SK-N-SH (cell line): ENCODE results near the gene SOX18. TPM values are rescaled to one million over a fixed set of nuclear protein-coding genes. Genes with fewer than 3 reads are reported as not detected.

Experiments
- CTCF ChIA-PET: fragments of 300-600, 350-600 bp; formaldehyde crosslinking; extraction: SDS; loops from one replicate; lab custom pipeline; 2021; lab: Yijun Ruan, JAX
- POLR2A ChIA-PET: fragments of 350-600 bp; sonication (Branson Sonifier 250); formaldehyde crosslinking; extraction: SDS; loops from one replicate; lab custom pipeline; 2020; ENCODE audit warnings: antibody characterized with exemption, inconsistent platforms; lab: Yijun Ruan, JAX
- DNase-seq: peaks from one replicate; pipeline ENCODE4 v3.0.0; 2012
- H2AFZ ChIP-seq: fragments of 200-600 bp; sonication (generic); 2 replicates; pipeline ENCODE4 v1.8.1; 2016; ENCODE audit warnings: antibody characterized with exemption, mild to moderate bottlenecking, low read depth
- H3F3A ChIP-seq: fragments of 200-600 bp; sonication (generic); replicated peaks from 2 replicates; pipeline ENCODE3; 2016; ENCODE audit warnings: antibody characterized with exemption, mild to moderate bottlenecking; ENCODE audit not compliant: insufficient read depth
- H3K27ac ChIP-seq, 2 experiments: fragments of 200-500 bp in 1 of 2; fragments of 200-600 bp in 1 of 2; sonication (Bioruptor generic) in 1 of 2; sonication (generic), shearing (Covaris generic) in 1 of 2; 2 replicates each; pipeline versions ENCODE4 v1.5.1 to v1.6.1; 2014 to 2016; ENCODE audit warnings: low read depth in 2 of 2, inconsistent platforms in 1 of 2, low read length in 1 of 2, mild to moderate bottlenecking in 1 of 2, mixed read lengths in 1 of 2
- H3K27me3 ChIP-seq: fragments of 200-600 bp; sonication (generic), shearing (Covaris generic); 2 replicates; pipeline ENCODE4 v1.6.1; 2016; ENCODE audit warnings: mixed run types; ENCODE audit not compliant: insufficient read depth
- H3K36me3 ChIP-seq, 2 experiments: fragments of 200-500 bp in 1 of 2; fragments of 200-600 bp in 1 of 2; sonication (Bioruptor generic) in 1 of 2; sonication (generic) in 1 of 2; replicated peaks in 1 of 2; 2 replicates each; pipeline versions ENCODE3 to v1.5.1; 2014 to 2016; ENCODE audit warnings: low read length in 1 of 2, mild to moderate bottlenecking in 1 of 2; ENCODE audit not compliant: insufficient read depth in 2 of 2, control insufficient read depth in 1 of 2
- H3K4me1 ChIP-seq, 2 experiments: fragments of 200-500 bp in 1 of 2; fragments of 200-600 bp in 1 of 2; sonication (Bioruptor generic) in 1 of 2; sonication (generic), shearing (Covaris generic) in 1 of 2; 2 replicates each; pipeline versions ENCODE4 v1.5.1 to v1.6.1; 2014 to 2016; ENCODE audit warnings: low read depth in 1 of 2, low read length in 1 of 2, mixed run types in 1 of 2; ENCODE audit not compliant: insufficient read depth in 2 of 2, control insufficient read depth in 1 of 2
- H3K4me2 ChIP-seq: fragments of 200-600 bp; sonication (generic), shearing (Covaris generic); 2 replicates; pipeline ENCODE4 v1.6.1; 2017; ENCODE audit warnings: mixed run types
- H3K4me3 ChIP-seq, 2 experiments: fragments of 200-500 bp in 1 of 2; fragments of 200-600 bp in 1 of 2; sonication (Bioruptor generic) in 1 of 2; sonication (generic), shearing (Covaris generic) in 1 of 2; 2 replicates each; pipeline versions ENCODE4 v1.5.1 to v1.8.1; 2014 to 2016; ENCODE audit warnings: low read depth in 2 of 2, inconsistent platforms in 1 of 2, low read length in 1 of 2, mild to moderate bottlenecking in 1 of 2, mixed read lengths in 1 of 2, moderate library complexity in 1 of 2
- H3K79me2 ChIP-seq: fragments of 200-600 bp; sonication (generic); 2 replicates; pipeline ENCODE4 v1.8.1; 2017; ENCODE audit warnings: mild to moderate bottlenecking; ENCODE audit not compliant: insufficient read depth
- H3K9ac ChIP-seq: fragments of 200-600 bp; sonication (generic); 2 replicates; pipeline ENCODE4 v1.6.1; 2017; ENCODE audit warnings: mixed run types
- H3K9me2 ChIP-seq: fragments of 200-600 bp; sonication (generic); 2 replicates; pipeline ENCODE4 v1.6.1; 2017; ENCODE audit warnings: mixed run types
- H3K9me3 ChIP-seq: fragments of 200-600 bp; sonication (generic); 2 replicates; pipeline ENCODE4 v1.6.1; 2017; ENCODE audit warnings: mixed run types, mild to moderate bottlenecking, moderate library complexity
- H4K20me1 ChIP-seq: fragments of 200-600 bp; sonication (generic); 2 replicates; pipeline ENCODE4 v1.6.1; 2017; ENCODE audit warnings: mild to moderate bottlenecking, mixed run types; ENCODE audit not compliant: insufficient read depth
- CHD2 ChIP-seq: fragments of 150-350 bp; IDR thresholded peaks from 2 replicates; pipeline ENCODE4 v1.6.1; 2018; ENCODE audit warnings: low read length; ENCODE audit not compliant: partially characterized antibody
- EP300 ChIP-seq, 2 experiments: IDR thresholded peaks; 2 replicates each; pipeline versions ENCODE4 v1.4.0 to v1.6.1; 2012; ENCODE audit warnings: borderline replicate concordance in 1 of 2, low read depth in 1 of 2, low read length in 1 of 2
- EZH2phosphoT487 ChIP-seq: fragments of 200-600 bp; sonication (generic); IDR thresholded peaks from 2 replicates; pipeline ENCODE4 v1.6.1; 2017; ENCODE audit warnings: low read depth, mixed run types, mild to moderate bottlenecking, antibody characterized with exemption, moderate library complexity, borderline replicate concordance
- FOSL2 ChIP-seq: IDR thresholded peaks from 2 replicates; pipeline ENCODE4 v1.4.0; 2012; ENCODE audit warnings: low read depth, mild to moderate bottlenecking, moderate library complexity, borderline replicate concordance
- FOXJ3 ChIP-seq: sonication (generic); formaldehyde crosslinking; IDR thresholded peaks from 2 replicates; pipeline ENCODE4 v1.5.1; 2020; ENCODE audit warnings: mild to moderate bottlenecking, missing genetic modification reagents
- GATA2 ChIP-seq: sonication (generic); formaldehyde crosslinking; IDR thresholded peaks from 2 replicates; pipeline ENCODE4 v1.5.0; 2020; ENCODE audit warnings: mild to moderate bottlenecking, missing genetic modification reagents
- JUND ChIP-seq: IDR thresholded peaks from 2 replicates; pipeline ENCODE4 v1.4.0; 2012
- MEF2A ChIP-seq: IDR thresholded peaks from 2 replicates; pipeline ENCODE4 v1.4.0; 2012; ENCODE audit warnings: low read depth, borderline replicate concordance
- NRF1 ChIP-seq: IDR thresholded peaks from 2 replicates; pipeline ENCODE4 v1.6.1; 2012; ENCODE audit warnings: low read depth, mild to moderate bottlenecking, low read length
- RAD21 ChIP-seq: IDR thresholded peaks from 2 replicates; pipeline ENCODE4 v1.6.1; 2012; ENCODE audit warnings: mild to moderate bottlenecking, low read length
- SIN3A ChIP-seq: IDR thresholded peaks from 2 replicates; pipeline ENCODE4 v1.6.1; 2012; ENCODE audit warnings: low read depth, mild to moderate bottlenecking, low read length, moderate library complexity, borderline replicate concordance
- SMC3 ChIP-seq: IDR thresholded peaks from 2 replicates; pipeline ENCODE4 v1.6.1; 2012; ENCODE audit warnings: low read depth, low read length, improper control_type of control experiment
- TCF12 ChIP-seq: IDR thresholded peaks from 2 replicates; pipeline ENCODE4 v1.4.0; 2012
- TEAD4 ChIP-seq: IDR thresholded peaks from 2 replicates; pipeline ENCODE4 v1.4.0; 2012; ENCODE audit warnings: mild to moderate bottlenecking, borderline replicate concordance; ENCODE audit not compliant: insufficient read depth
- WGBS: methylation state at CpG from one replicate; pipeline ENCODE4 v1.1.6; 2017; ENCODE audit warnings: low lambda C conversion rate; 5-methylcytosine and 5-hydroxymethylcytosine counted together
- polyA plus RNA-seq, 3 experiments: library from polyadenylated mRNA; depleted of rRNA; stranded (reverse); fragments of >200 nt; gene quantifications; 2 replicates each; pipeline ENCODE4 v1.2.3, GENCODE V29; 2012
- TF ChIP-seq, protein P1 (sequence below): fragments of 200-600 bp; sonication (generic); IDR thresholded peaks from 2 replicates; pipeline ENCODE4 v1.6.1; 2017; ENCODE audit warnings: antibody characterized with exemption, mild to moderate bottlenecking, moderate library complexity
- TF ChIP-seq, protein P2 (sequence below): IDR thresholded peaks from 2 replicates; pipeline ENCODE4; 2012
- TF ChIP-seq, protein P3 (sequence below): fragments of 150-350 bp; IDR thresholded peaks from 2 replicates; pipeline ENCODE4 v1.6.1; 2017; ENCODE audit warnings: antibody characterized with exemption, low read length, low read depth, borderline replicate concordance
- TF ChIP-seq, protein P4 (sequence below): IDR thresholded peaks from 2 replicates; pipeline ENCODE4 v1.6.1; 2012; ENCODE audit warnings: mild to moderate bottlenecking, low read depth, low read length, moderate library complexity

SOX18 gene
- polyA plus RNA-seq, 1 of the 3 experiments (the other 2 are of a cell fraction) = not detected

DNA sequence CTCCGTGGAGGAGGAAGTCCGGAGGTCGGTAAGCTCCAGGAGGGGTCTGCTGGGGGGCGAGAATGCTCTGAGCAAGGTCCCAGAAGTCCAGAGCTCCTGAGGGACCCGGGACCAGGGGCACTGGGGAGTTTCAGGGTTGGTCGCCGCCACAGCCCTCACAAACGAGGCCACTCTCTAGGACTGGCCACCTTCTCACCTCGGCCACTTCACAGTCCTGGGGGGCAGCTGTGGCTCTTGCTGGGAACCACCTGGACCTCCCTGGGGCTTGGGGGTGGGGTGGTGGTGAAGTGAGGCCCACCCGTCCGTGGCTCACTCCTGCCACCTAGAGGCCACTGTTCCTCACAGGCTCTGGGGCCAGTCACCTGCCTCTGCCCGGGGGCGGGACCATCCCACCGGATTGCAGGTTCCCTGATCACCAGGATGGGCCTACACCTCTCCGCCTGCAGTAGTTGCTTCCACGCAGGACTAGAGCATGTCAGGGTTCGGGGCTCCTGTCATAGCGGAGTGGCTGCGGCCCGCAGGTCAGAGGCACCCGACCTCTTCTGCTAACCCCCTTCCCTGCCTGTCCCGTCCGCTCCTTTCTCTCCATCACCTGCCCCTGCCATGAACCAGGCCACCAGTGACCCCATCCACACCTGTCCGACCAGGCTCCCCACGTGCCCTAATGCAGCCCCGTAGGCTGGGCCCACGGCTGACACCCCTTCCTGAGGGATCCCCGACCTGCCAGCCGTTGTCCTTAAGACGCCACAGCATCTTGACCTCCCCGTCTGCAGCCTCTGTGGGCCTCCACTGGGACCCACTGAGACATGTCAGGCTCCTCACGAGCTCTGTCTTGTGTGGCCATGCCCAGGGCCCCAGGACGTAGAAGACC, 8.4 kb upstream of the SOX18 start:
- no peak overlapping the region for H3K4me2 ChIP-seq
- H3K4me1 ChIP-seq = peaks cover 6 to 16% of the 10 kb centered on the region in 2 experiments; a peak in 1 of 4 replicates
- no peaks in the 10 kb centered on the region for H3K36me3 ChIP-seq
- WGBS = 33% methylated on average over 19 of the region's 33 CpGs
- H3K27me3 ChIP-seq = no peaks in the 10 kb centered on the region
- H3K9me3 ChIP-seq = no peaks in the 10 kb centered on the region
- ChIA-PET POLR2A (interaction anchor here (0.8 kb wide), 1 partner anchor 77 kb away, joined by 3 read pairs; the partner anchor contains the start of gene PRPF6), CTCF (interaction anchor here (0.6 to 4.6 kb wide), 22 partner anchors 9 to 181 kb away, joined by 3 to 61 read pairs (median 4); partner anchors contain the start of genes LKAAEAR1, OPRL1, PRPF6 and RGS19)
- H3K9me2 ChIP-seq = no peaks in the 10 kb centered on the region
- H3K9ac ChIP-seq = no peak overlapping the region
- no peaks in the 10 kb centered on the region for H4K20me1 ChIP-seq
- no peaks in the 10 kb centered on the region for H3F3A ChIP-seq
- H3K79me2 ChIP-seq = no peaks in the 10 kb centered on the region
- TF ChIP-seq, protein P1, sequence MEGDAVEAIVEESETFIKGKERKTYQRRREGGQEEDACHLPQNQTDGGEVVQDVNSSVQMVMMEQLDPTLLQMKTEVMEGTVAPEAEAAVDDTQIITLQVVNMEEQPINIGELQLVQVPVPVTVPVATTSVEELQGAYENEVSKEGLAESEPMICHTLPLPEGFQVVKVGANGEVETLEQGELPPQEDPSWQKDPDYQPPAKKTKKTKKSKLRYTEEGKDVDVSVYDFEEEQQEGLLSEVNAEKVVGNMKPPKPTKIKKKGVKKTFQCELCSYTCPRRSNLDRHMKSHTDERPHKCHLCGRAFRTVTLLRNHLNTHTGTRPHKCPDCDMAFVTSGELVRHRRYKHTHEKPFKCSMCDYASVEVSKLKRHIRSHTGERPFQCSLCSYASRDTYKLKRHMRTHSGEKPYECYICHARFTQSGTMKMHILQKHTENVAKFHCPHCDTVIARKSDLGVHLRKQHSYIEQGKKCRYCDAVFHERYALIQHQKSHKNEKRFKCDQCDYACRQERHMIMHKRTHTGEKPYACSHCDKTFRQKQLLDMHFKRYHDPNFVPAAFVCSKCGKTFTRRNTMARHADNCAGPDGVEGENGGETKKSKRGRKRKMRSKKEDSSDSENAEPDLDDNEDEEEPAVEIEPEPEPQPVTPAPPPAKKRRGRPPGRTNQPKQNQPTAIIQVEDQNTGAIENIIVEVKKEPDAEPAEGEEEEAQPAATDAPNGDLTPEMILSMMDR = peak; percentile 80
- TF ChIP-seq GATA2 (CRISPR knock-in tag) (no peak), NRF1 (no peak), SMC3 (peak; percentile 60), FOSL2 (no peak), EP300 (IDR thresholded peaks at IDR 0.05; ENCODE audit: borderline replicate concordance in 1 of 2, low read depth in 1 of 2, low read length in 1 of 2) (no peak), MEF2A (no peak), FOXJ3 (CRISPR knock-in tag) (no peak), JUND (no peak), EZH2phosphoT487 (no peak), RAD21 (peak; percentile 78), TEAD4 (no peak), SIN3A (no peak), CHD2 (peak; percentile 72), TCF12 (no peak)
- TF ChIP-seq, protein P2, sequence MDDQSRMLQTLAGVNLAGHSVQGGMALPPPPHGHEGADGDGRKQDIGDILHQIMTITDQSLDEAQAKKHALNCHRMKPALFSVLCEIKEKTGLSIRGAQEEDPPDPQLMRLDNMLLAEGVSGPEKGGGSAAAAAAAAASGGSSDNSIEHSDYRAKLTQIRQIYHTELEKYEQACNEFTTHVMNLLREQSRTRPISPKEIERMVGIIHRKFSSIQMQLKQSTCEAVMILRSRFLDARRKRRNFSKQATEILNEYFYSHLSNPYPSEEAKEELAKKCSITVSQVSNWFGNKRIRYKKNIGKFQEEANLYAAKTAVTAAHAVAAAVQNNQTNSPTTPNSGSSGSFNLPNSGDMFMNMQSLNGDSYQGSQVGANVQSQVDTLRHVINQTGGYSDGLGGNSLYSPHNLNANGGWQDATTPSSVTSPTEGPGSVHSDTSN = no peak
- TF ChIP-seq, protein P3, sequence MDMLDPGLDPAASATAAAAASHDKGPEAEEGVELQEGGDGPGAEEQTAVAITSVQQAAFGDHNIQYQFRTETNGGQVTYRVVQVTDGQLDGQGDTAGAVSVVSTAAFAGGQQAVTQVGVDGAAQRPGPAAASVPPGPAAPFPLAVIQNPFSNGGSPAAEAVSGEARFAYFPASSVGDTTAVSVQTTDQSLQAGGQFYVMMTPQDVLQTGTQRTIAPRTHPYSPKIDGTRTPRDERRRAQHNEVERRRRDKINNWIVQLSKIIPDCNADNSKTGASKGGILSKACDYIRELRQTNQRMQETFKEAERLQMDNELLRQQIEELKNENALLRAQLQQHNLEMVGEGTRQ = no peak
- TF ChIP-seq, protein P4, sequence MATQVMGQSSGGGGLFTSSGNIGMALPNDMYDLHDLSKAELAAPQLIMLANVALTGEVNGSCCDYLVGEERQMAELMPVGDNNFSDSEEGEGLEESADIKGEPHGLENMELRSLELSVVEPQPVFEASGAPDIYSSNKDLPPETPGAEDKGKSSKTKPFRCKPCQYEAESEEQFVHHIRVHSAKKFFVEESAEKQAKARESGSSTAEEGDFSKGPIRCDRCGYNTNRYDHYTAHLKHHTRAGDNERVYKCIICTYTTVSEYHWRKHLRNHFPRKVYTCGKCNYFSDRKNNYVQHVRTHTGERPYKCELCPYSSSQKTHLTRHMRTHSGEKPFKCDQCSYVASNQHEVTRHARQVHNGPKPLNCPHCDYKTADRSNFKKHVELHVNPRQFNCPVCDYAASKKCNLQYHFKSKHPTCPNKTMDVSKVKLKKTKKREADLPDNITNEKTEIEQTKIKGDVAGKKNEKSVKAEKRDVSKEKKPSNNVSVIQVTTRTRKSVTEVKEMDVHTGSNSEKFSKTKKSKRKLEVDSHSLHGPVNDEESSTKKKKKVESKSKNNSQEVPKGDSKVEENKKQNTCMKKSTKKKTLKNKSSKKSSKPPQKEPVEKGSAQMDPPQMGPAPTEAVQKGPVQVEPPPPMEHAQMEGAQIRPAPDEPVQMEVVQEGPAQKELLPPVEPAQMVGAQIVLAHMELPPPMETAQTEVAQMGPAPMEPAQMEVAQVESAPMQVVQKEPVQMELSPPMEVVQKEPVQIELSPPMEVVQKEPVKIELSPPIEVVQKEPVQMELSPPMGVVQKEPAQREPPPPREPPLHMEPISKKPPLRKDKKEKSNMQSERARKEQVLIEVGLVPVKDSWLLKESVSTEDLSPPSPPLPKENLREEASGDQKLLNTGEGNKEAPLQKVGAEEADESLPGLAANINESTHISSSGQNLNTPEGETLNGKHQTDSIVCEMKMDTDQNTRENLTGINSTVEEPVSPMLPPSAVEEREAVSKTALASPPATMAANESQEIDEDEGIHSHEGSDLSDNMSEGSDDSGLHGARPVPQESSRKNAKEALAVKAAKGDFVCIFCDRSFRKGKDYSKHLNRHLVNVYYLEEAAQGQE = no peak
- H3K4me3 ChIP-seq = no peak overlapping the region; a peak in 1 of 4 replicates
- H2AFZ ChIP-seq = no peak overlapping the region
- H3K27ac ChIP-seq = no peak overlapping the region
- peak; percentile 95 for DNase-seq
